Heart left ventricle (tissue), 16 donors: ENCODE measurements around the gene ABHD17B. TPM values are rescaled to one million over a fixed set of nuclear protein-coding genes. Genes with fewer than 3 reads are reported as not detected.

Experiments used
- ATAC-seq, 4 donors: fragments of 200-7000 bp; cut with Tn5 transposase; one replicate each; pipeline ENCODE4 v1.9.1; 2020 to 2022; ENCODE audit warnings: moderate library complexity in 4 of 4, mild to moderate bottlenecking in 3 of 4, moderate number of reproducible peaks in 1 of 4
- DNase-seq, 5 donors: peaks; one replicate each; pipeline ENCODE4 v3.0.0-alpha.2; 2020
- H3K27ac ChIP-seq, 12 donors: fragments of 200-600 bp; sonication (generic) in 4 of 12; one replicate each; pipeline versions ENCODE4 v1.5.0 to v1.8.0; 2016 to 2022; ENCODE audit warnings: mild to moderate bottlenecking in 2 of 12
- H3K27me3 ChIP-seq, 9 donors: fragments of 200-600 bp; sonication (generic) in 2 of 9; one replicate each; pipeline versions ENCODE4 v1.5.1 to v1.8.0; 2016 to 2022; ENCODE audit warnings: mild to moderate bottlenecking in 3 of 9
- H3K36me3 ChIP-seq, 9 donors: fragments of 200-600 bp; sonication (generic) in 2 of 9; one replicate each; pipeline versions ENCODE4 v1.5.0 to v1.8.0; 2018 to 2022; ENCODE audit warnings: mild to moderate bottlenecking in 2 of 9
- H3K4me1 ChIP-seq, 12 donors: fragments of 200-600 bp; sonication (generic) in 4 of 12; one replicate each; pipeline versions ENCODE4 v1.5.0 to v1.8.0; 2016 to 2022; ENCODE audit warnings: mild to moderate bottlenecking in 3 of 12
- H3K4me3 ChIP-seq, 12 donors: fragments of 200-600 bp; sonication (generic) in 4 of 12; one replicate each; pipeline versions ENCODE4 v1.5.0 to v1.8.0; 2017 to 2022; ENCODE audit warnings: mild to moderate bottlenecking in 9 of 12, moderate library complexity in 4 of 12
- H3K9me3 ChIP-seq, 12 donors: fragments of 200-600 bp; sonication (generic) in 4 of 12; one replicate each; pipeline versions ENCODE4 v1.5.0 to v1.8.0; 2016 to 2022; ENCODE audit warnings: mild to moderate bottlenecking in 1 of 12
- POLR2A ChIP-seq, 2 donors: fragments of 450-650 bp; IDR thresholded peaks; one replicate each; pipeline ENCODE4 v1.6.1; 2017; ENCODE audit warnings: antibody characterized with exemption in 2 of 2, mild to moderate bottlenecking in 2 of 2, moderate library complexity in 2 of 2
- WGBS, 4 donors: extraction: QIAGEN DNeasy Blood & Tissue Kit in 2 of 4; methylation state at CpG; one replicate each; pipeline versions ENCODE4 v1.1.5 to v1.1.7; 2013 to 2018; 5-methylcytosine and 5-hydroxymethylcytosine counted together
- intact Hi-C, 10 donors: fragments of 100-400 bp; cut with DNase I; formaldehyde crosslinking; loops; one replicate each; pipeline versions ENCODE4 v1.11.1 to v1.14.2; 2022
- polyA plus RNA-seq, 2 donors: library from polyadenylated mRNA; stranded (reverse); fragments of 200-250 nt; gene quantifications; one replicate each; pipeline ENCODE4 v1.2.3, GENCODE V29; 2013
- total RNA-seq, 9 donors: library from RNA; depleted of rRNA in 2 of 9; stranded (reverse); fragments of >200 nt in 2 of 9; fragmentation: NEBNext Ultra II Directional in 3 of 9; extraction: Animal tissue kit (Norgen Biotek cat#: 25700) in 3 of 9; gene quantifications; one replicate each; pipeline versions ENCODE4 v1.1.0 to v1.2.4, GENCODE V29; 2016 to 2023
- TF ChIP-seq, protein P1 (sequence below), 12 donors: fragments of 200-600 bp; sonication (generic) in 4 of 12; IDR thresholded peaks; one replicate each; pipeline versions ENCODE4 v1.5.0 to v1.8.0; 2018 to 2022; ENCODE audit warnings: antibody characterized with exemption in 12 of 12, mild to moderate bottlenecking in 5 of 12
- donor health status: ischemic (EF 13 %, LVEDD 7.1; RV severe dilation, severe dysfunction).
- donor health status: healthy with polysubstance abuse.
- donor health status: DM: no; HTN: yes; CAD: no.
- donor health status: DM: no; HTN: no; CAD: no.
- donor health status: ischemic (EF 25% LVEDD 6.9; RV normal size, moderate dysfunction).
- donor health status: ischemic (EF 25% LVEDD 5.7; RV mildly dilated, moderate dysfunction).
- donor health status: healthy.
- donor health status: DM: yes; HTN: yes; CAD: no.
- donor health status: ischemic (EF 35%, LVEDD 5.7; RV mildly dilated, moderate dysfunction).
- donor health status: nonischemic (EF 11% LVEDD 7.7; RV severe dilation, severe dysfunction).
- donor health status: DM: yes; HTN: yes; CAD: no.
- donor health status: PGD.
- donor health status: ischemic (EF 29% LVEDD 5.4; RV normal size, mild dysfunction).
- donor health status: nonischemic (EF 23%, LVEDD 6.1; RV moderate dilation, normal function).

Gene ABHD17B
- total and polyA plus RNA-seq, 11 donors: 2.7 to 15.9 (median 10.8) TPM

- peaks cover 0 to 3% (median 0%) of the 10 kb centered on the region in 12 donors for H3K4me1 ChIP-seq
- H3K27me3 ChIP-seq: no peaks in the 10 kb centered on the region
- TF ChIP-seq, protein P1, sequence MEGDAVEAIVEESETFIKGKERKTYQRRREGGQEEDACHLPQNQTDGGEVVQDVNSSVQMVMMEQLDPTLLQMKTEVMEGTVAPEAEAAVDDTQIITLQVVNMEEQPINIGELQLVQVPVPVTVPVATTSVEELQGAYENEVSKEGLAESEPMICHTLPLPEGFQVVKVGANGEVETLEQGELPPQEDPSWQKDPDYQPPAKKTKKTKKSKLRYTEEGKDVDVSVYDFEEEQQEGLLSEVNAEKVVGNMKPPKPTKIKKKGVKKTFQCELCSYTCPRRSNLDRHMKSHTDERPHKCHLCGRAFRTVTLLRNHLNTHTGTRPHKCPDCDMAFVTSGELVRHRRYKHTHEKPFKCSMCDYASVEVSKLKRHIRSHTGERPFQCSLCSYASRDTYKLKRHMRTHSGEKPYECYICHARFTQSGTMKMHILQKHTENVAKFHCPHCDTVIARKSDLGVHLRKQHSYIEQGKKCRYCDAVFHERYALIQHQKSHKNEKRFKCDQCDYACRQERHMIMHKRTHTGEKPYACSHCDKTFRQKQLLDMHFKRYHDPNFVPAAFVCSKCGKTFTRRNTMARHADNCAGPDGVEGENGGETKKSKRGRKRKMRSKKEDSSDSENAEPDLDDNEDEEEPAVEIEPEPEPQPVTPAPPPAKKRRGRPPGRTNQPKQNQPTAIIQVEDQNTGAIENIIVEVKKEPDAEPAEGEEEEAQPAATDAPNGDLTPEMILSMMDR (IDR thresholded peaks at IDR 0.05): no peak
- TF ChIP-seq POLR2A (IDR thresholded peaks at IDR 0.05): no peak
- peaks cover 0 to 29% (median 14%) of the 10 kb centered on the region in 12 donors for H3K9me3 ChIP-seq
- DNase-seq: no peak
- intact Hi-C loops: no loop called here
- no peak for ATAC-seq
- H3K27ac ChIP-seq: no peak overlapping the region
- H3K4me3 ChIP-seq: no peak overlapping the region
- peaks cover 0 to 3% (median 0%) of the 10 kb centered on the region in 9 donors for H3K36me3 ChIP-seq
Observed at GRCh38 chr9:71858812-71859211, 52.2 kb downstream of the ABHD17B start.

- 91 to 95% (median 92%) methylated on average over 2 of the region's 2 CpGs for WGBS, 4 donors
- intact Hi-C loops: no loop called here
- H3K36me3 ChIP-seq: peaks cover 0 to 3% (median 0%) of the 10 kb centered on the region in 9 donors
- no peak overlapping the region for H3K27ac ChIP-seq
- H3K4me3 ChIP-seq: no peak overlapping the region
- TF ChIP-seq, protein P1 (IDR thresholded peaks at IDR 0.05): no peak
- no peak for TF ChIP-seq POLR2A (IDR thresholded peaks at IDR 0.05)
- H3K9me3 ChIP-seq: peaks cover 0 to 29% (median 14%) of the 10 kb centered on the region in 12 donors
- H3K4me1 ChIP-seq: peaks cover 0 to under 1% (median 0%) of the 10 kb centered on the region in 12 donors
- no peaks in the 10 kb centered on the region for H3K27me3 ChIP-seq
- DNase-seq: no peak
- no peak for ATAC-seq
Observed at GRCh38 chr9:71858102-71858798, 52.7 kb downstream of the ABHD17B start.

DNA sequence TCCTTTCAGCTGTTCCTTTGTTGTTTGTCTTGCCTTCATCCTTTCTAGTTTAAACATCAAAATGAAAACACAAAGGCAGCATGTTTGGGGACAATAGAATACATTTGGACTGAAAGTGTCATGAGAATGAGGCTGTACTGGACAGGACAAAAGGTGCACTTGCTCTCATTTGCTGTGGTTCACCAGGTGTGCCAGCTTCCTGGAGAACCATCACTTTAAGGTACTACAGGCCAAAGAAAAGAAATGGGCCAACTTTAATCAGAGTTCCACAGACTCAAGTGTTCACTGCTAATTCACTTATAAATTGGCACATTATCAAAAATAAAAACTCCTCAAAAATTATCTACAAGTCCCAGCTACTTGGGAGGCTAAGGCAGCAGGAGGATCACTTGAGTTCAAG is 53.8 kb downstream of the ABHD17B start:
- H3K36me3 ChIP-seq: peaks cover 0 to 3% (median 0%) of the 10 kb centered on the region in 9 donors
- H3K4me3 ChIP-seq: no peak overlapping the region
- H3K4me1 ChIP-seq: no peaks in the 10 kb centered on the region
- TF ChIP-seq, protein P1 (IDR thresholded peaks at IDR 0.05): no peak
- TF ChIP-seq POLR2A (IDR thresholded peaks at IDR 0.05): no peak
- no peak overlapping the region for H3K27ac ChIP-seq
- DNase-seq (no peak), ATAC-seq (no peak)
- no peaks in the 10 kb centered on the region for H3K27me3 ChIP-seq
- H3K9me3 ChIP-seq: peaks cover 0 to 29% (median 14%) of the 10 kb centered on the region in 12 donors
- intact Hi-C loops: no loop called here

GRCh38 chr9:71854811-71855210 is 56.2 kb downstream of the ABHD17B start:
- Histone ChIP-seq H3K4me1 (no peaks in the 10 kb centered on the region), H3K36me3 (peaks cover 0 to 3% (median 0%) of the 10 kb centered on the region in 9 donors), H3K9me3 (peaks cover 0 to 16% (median 5%) of the 10 kb centered on the region in 12 donors), H3K4me3 (no peak overlapping the region), H3K27ac (no peak overlapping the region), H3K27me3 (no peaks in the 10 kb centered on the region)
- 77 to 82% (median 79%) methylated on average over 5 of the region's 5 CpGs for WGBS, 4 donors
- intact Hi-C loops: no loop called here
- TF ChIP-seq POLR2A (IDR thresholded peaks at IDR 0.05): no peak
- TF ChIP-seq, protein P1 (IDR thresholded peaks at IDR 0.05): no peak
- DNase-seq: no peak
- ATAC-seq: no peak
